Skeletal muscle tissue (tissue), 4 donors: Measurements from ENCODE around the gene TMSB15A. TPM values are rescaled to one million over a fixed set of nuclear protein-coding genes. Genes with fewer than 3 reads are reported as not detected.
"Not testable (repeated sequence)": the region's sequence is repeated elsewhere in the genome, so short reads cannot be mapped to it uniquely, and the experiment has no call there.

Experiments
- H3K27ac ChIP-seq: one replicate; pipeline ENCODE4 v1.7.0; 2013; ENCODE audit warnings: mild to moderate bottlenecking, low read depth, low read length, inconsistent platforms
- H3K27me3 ChIP-seq, 3 donors: one replicate each; pipeline ENCODE4 v1.7.0; 2013; ENCODE audit warnings: low read length in 3 of 3; ENCODE audit not compliant: control insufficient read depth in 3 of 3, insufficient read depth in 3 of 3
- H3K36me3 ChIP-seq, 3 donors: one replicate each; pipeline ENCODE4 v1.7.0; 2013; ENCODE audit warnings: low read length in 3 of 3; ENCODE audit not compliant: control insufficient read depth in 3 of 3, insufficient read depth in 3 of 3
- H3K4me1 ChIP-seq, 3 donors: one replicate each; pipeline ENCODE4 v1.7.0; 2013; ENCODE audit warnings: low read length in 3 of 3, mild to moderate bottlenecking in 3 of 3; ENCODE audit not compliant: control insufficient read depth in 3 of 3, insufficient read depth in 3 of 3
- H3K4me3 ChIP-seq, 3 donors: one replicate each; pipeline ENCODE4 v1.7.0; 2013; ENCODE audit warnings: low read length in 3 of 3
- H3K9ac ChIP-seq, 3 donors: one replicate each; pipeline ENCODE4 v1.7.0; 2013; ENCODE audit warnings: low read length in 3 of 3, mild to moderate bottlenecking in 3 of 3, moderate library complexity in 2 of 3, low read depth in 1 of 3
- H3K9me3 ChIP-seq, 3 donors: one replicate each; pipeline ENCODE4 v1.7.0; 2013; ENCODE audit warnings: low read length in 3 of 3; ENCODE audit not compliant: control insufficient read depth in 3 of 3
- total RNA-seq: library from RNA; depleted of rRNA; stranded (reverse); fragments of >200 nt; gene quantifications from one replicate; pipeline ENCODE4 v1.2.3, GENCODE V29; 2014
- donor health status: Osteomylitis.

TMSB15A gene
- 6.3 TPM for total RNA-seq

GRCh38 chrX:102515975-102516941, at the start of gene TMSB15A:
TMSB15A (minus strand) TSS chrX:102516739.
- Histone ChIP-seq H3K9ac (no peak within 1 kb of the TSS), H3K27me3 (peaks cover 0 to 9% (median 0%) of the 10 kb centered on the region in 3 donors), H3K4me1 (peaks cover 0 to 5% (median 4%) of the 10 kb centered on the region in 3 donors), H3K36me3 (no peaks in the 10 kb centered on the region), H3K27ac (no peak within 1 kb of the TSS), H3K9me3 (no peaks in the 10 kb centered on the region), H3K4me3 (peak within 1 kb of the TSS; percentile 48 to 66 (median 54))

- Histone ChIP-seq H3K36me3 (no peaks in the 10 kb centered on the region), H3K27me3 (no peaks in the 10 kb centered on the region), H3K4me1 (no peaks in the 10 kb centered on the region), H3K27ac (no peak overlapping the region), H3K9ac (no peak overlapping the region), H3K4me3 (no peak overlapping the region), H3K9me3 (no peaks in the 10 kb centered on the region)
These were observed 44.0 kb upstream of the TMSB15A start for GRCh38 chrX:102560423-102561068.

GRCh38 chrX:102558607-102559006, 42.1 kb upstream of the TMSB15A start:
- H3K4me3 ChIP-seq, result no peak overlapping the region
- H3K36me3 ChIP-seq, result no peaks in the 10 kb centered on the region
- no peak overlapping the region for H3K27ac ChIP-seq
- no peaks in the 10 kb centered on the region for H3K4me1 ChIP-seq
- no peak overlapping the region for H3K9ac ChIP-seq
- H3K27me3 ChIP-seq, result no peaks in the 10 kb centered on the region
- H3K9me3 ChIP-seq, result no peaks in the 10 kb centered on the region

GRCh38 chrX:102548231-102548630, 31.7 kb upstream of the TMSB15A start:
- H3K4me3 ChIP-seq, result no peak overlapping the region
- H3K36me3 ChIP-seq, result no peaks in the 10 kb centered on the region
- no peaks in the 10 kb centered on the region for H3K4me1 ChIP-seq
- H3K27ac ChIP-seq, result no peak overlapping the region
- H3K27me3 ChIP-seq, result peaks cover 2 to 7% (median 5%) of the 10 kb centered on the region in 3 donors
- no peaks in the 10 kb centered on the region for H3K9me3 ChIP-seq
- H3K9ac ChIP-seq, result no peak overlapping the region

- no peak overlapping the region for H3K9ac ChIP-seq
- no peak overlapping the region for H3K27ac ChIP-seq
- peak overlapping the region in 2 of 3 donors; percentile 36 to 41 for H3K4me3 ChIP-seq
- H3K9me3 ChIP-seq, result no peaks in the 10 kb centered on the region
- H3K4me1 ChIP-seq, result no peaks in the 10 kb centered on the region
- H3K36me3 ChIP-seq, result no peaks in the 10 kb centered on the region
- peaks cover 2 to 7% (median 5%) of the 10 kb centered on the region in 3 donors for H3K27me3 ChIP-seq
These were observed 30.4 kb upstream of the TMSB15A start for GRCh38 chrX:102546828-102547493.

- not testable (repeated sequence) for H3K36me3 ChIP-seq, H3K27ac ChIP-seq, H3K4me1 ChIP-seq, H3K9ac ChIP-seq, H3K9me3 ChIP-seq, H3K27me3 ChIP-seq, H3K4me3 ChIP-seq
These were observed 29.6 kb upstream of the TMSB15A start for GRCh38 chrX:102546175-102546574.

- H3K9ac ChIP-seq, result no peak overlapping the region
- H3K4me1 ChIP-seq, result no peaks in the 10 kb centered on the region
- H3K27me3 ChIP-seq, result peaks cover 0 to 10% (median 0%) of the 10 kb centered on the region in 3 donors
- no peaks in the 10 kb centered on the region for H3K36me3 ChIP-seq
- H3K27ac ChIP-seq, result no peak overlapping the region
- H3K9me3 ChIP-seq, result no peaks in the 10 kb centered on the region
- H3K4me3 ChIP-seq, result no peak overlapping the region
These were observed 19.4 kb upstream of the TMSB15A start for GRCh38 chrX:102535958-102536357.

GRCh38 chrX:102517326-102517725, 787 bp upstream of the TMSB15A start:
- Histone ChIP-seq H3K4me1 (peaks cover 0 to 5% (median 4%) of the 10 kb centered on the region in 3 donors), H3K4me3 (no peak overlapping the region), H3K27me3 (peaks cover 0 to 9% (median 0%) of the 10 kb centered on the region in 3 donors), H3K27ac (no peak overlapping the region), H3K36me3 (no peaks in the 10 kb centered on the region), H3K9me3 (no peaks in the 10 kb centered on the region), H3K9ac (no peak overlapping the region)

GRCh38 chrX:102514536-102514935, 2.0 kb downstream of the TMSB15A start:
- Histone ChIP-seq H3K4me1 (peaks cover 0 to 5% (median 4%) of the 10 kb centered on the region in 3 donors), H3K27ac (no peak overlapping the region), H3K9me3 (no peaks in the 10 kb centered on the region), H3K27me3 (peaks cover 0 to 9% (median 0%) of the 10 kb centered on the region in 3 donors), H3K4me3 (no peak overlapping the region), H3K36me3 (no peaks in the 10 kb centered on the region), H3K9ac (no peak overlapping the region)
